ENCODE data around the gene GPR89A. TPM values are rescaled to one million over a fixed set of nuclear protein-coding genes. Genes with fewer than 3 reads are reported as not detected.
"Not testable (repeated sequence)": the region's sequence is repeated elsewhere in the genome, so short reads cannot be mapped to it uniquely, and the experiment has no call there.

Gene GPR89A
- total and polyA plus RNA-seq, 2 of the 8 experiments (the other 6 are each of a cell fraction or from before 2014, with no cell fraction given), result 26.8 to 46.6 TPM

DNA sequence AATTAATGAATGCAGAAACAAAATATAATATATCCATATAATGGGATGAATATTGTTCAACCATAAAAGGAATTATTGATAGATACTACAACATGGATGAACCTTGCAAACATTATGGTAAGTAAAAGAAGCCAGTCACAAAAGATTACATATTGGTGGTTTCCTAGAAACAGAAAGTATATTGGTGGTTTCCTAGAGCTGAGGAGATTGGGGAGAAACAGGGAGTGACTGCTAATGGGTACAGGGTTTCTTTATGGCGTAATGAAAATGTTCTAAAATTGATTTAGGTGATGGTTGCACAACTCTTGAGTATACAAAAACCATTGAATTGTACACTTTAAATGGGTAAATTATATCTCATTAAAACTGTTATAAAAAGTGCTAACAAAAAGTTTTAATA, 14.4 kb downstream of the GPR89A start:
- no CpG with 5 or more reads among the region's 1 CpG for WGBS, 2 experiments (ENCODE audit: extremely low coverage in 1 of 2, insufficient coverage in 1 of 2, insufficient read length in 1 of 2, insufficient replicate concordance in 2 of 2, low coverage in 1 of 2, low lambda C conversion rate in 2 of 2, missing lambda C conversion rate in 1 of 2)
- FAIRE-seq; H3K18ac ChIP-seq (ENCODE audit: extremely low read depth, low read length): not testable (repeated sequence)

DNA sequence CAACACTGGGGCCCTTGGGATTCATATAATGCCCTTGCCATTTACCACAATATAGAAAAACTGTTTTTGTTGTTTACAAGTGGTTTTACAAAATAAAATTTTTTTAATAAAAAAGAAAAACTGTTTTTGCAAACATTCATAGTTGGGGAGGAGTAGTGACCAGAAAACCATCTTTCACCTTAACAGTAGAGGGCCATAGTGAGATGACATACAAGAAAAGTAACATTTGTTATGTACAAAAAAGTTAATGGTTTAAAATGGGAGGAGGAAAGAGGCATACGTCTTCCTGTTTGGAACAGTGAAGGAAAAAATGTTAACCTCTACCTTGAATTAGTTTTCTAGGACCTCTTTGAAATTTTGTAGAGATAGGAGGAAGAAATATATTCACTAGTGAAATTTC, 28.4 kb downstream of the GPR89A start:
- H4K5ac ChIP-seq (ENCODE audit: insufficient read length, low read depth, low read length); H3K36me3 ChIP-seq (ENCODE audit: control insufficient read depth in 2 of 4, insufficient read depth in 4 of 4, low read length in 3 of 4); H4K20me1 ChIP-seq (replicated peaks in 1 of 2; ENCODE audit: control insufficient read depth in 1 of 2, insufficient read depth in 2 of 2, low read length in 2 of 2); DNase-seq (ENCODE audit: low read depth in 1 of 2, low spot score in 2 of 2); H4K8ac ChIP-seq (ENCODE audit: extremely low read depth, insufficient read depth, low read length); H3K4me1 ChIP-seq (replicated peaks in 1 of 4; ENCODE audit: control insufficient read depth in 3 of 4, insufficient read depth in 4 of 4, low read length in 3 of 4); H3K4ac ChIP-seq (replicated peaks; ENCODE audit: insufficient read length, low read depth, low read length); H3K9me3 ChIP-seq (ENCODE audit: insufficient read depth in 2 of 2, low read depth in 1 of 2, low read length in 1 of 2); POLR2A ChIA-PET (ENCODE audit: partially characterized antibody); H3K27ac ChIP-seq (ENCODE audit: low read depth, low read length); H2AK5ac ChIP-seq (ENCODE audit: low read depth, low read length); H2BK120ac ChIP-seq (replicated peaks; ENCODE audit: low read depth, low read length); H3K79me2 ChIP-seq (ENCODE audit: control insufficient read depth in 1 of 2, insufficient read depth in 2 of 2, low read length in 2 of 2); H3K23me2 ChIP-seq (ENCODE audit: low read depth, low read length); H3K79me1 ChIP-seq (ENCODE audit: low read depth, low read length); H2AFZ ChIP-seq (ENCODE audit: low read length); H3K4me3 ChIP-seq (ENCODE audit: extremely low read depth in 1 of 4, insufficient read depth in 2 of 4, low read depth in 3 of 4, low read length in 4 of 4); CTCF ChIA-PET (ENCODE audit: partially characterized antibody); H2BK15ac ChIP-seq (ENCODE audit: low read length); H4K91ac ChIP-seq (replicated peaks; ENCODE audit: insufficient read length, low read length); H3K9ac ChIP-seq (replicated peaks in 1 of 4; ENCODE audit: extremely low read depth in 1 of 4, low read depth in 3 of 4, low read length in 3 of 4); H2BK12ac ChIP-seq (ENCODE audit: low read depth, low read length); H3K18ac ChIP-seq (ENCODE audit: extremely low read depth, low read length); H3K23ac ChIP-seq (ENCODE audit: insufficient read length); H2BK20ac ChIP-seq (ENCODE audit: low read length); H3K27me3 ChIP-seq (replicated peaks in 1 of 4; ENCODE audit: control insufficient read depth in 3 of 4, extremely low read depth in 1 of 4, insufficient read depth in 3 of 4, low read length in 3 of 4); H3K56ac ChIP-seq (replicated peaks; ENCODE audit: insufficient read length, low read depth, low read length); H3K4me2 ChIP-seq (ENCODE audit: insufficient read depth in 1 of 2, low read depth in 2 of 2, low read length in 2 of 2); H3K14ac ChIP-seq (ENCODE audit: insufficient read length); H2BK5ac ChIP-seq (ENCODE audit: low read depth, low read length); FAIRE-seq: not testable (repeated sequence)
- WGBS, 2 experiments (ENCODE audit: extremely low coverage in 1 of 2, insufficient coverage in 1 of 2, insufficient read length in 1 of 2, insufficient replicate concordance in 2 of 2, low coverage in 1 of 2, low lambda C conversion rate in 2 of 2, missing lambda C conversion rate in 1 of 2), result 78% methylated on average over 1 of the region's 1 CpG; no CpG with 5 or more reads in 1 of the 2 experiments

More for the DNA sequence above, 14.4 kb downstream of the GPR89A start:
- H2BK5ac ChIP-seq (ENCODE audit: low read depth, low read length); H4K8ac ChIP-seq (ENCODE audit: extremely low read depth, insufficient read depth, low read length); H3K14ac ChIP-seq (ENCODE audit: insufficient read length); H3K4me1 ChIP-seq (replicated peaks in 1 of 4; ENCODE audit: control insufficient read depth in 3 of 4, insufficient read depth in 4 of 4, low read length in 3 of 4); H2AFZ ChIP-seq (ENCODE audit: low read length); H4K91ac ChIP-seq (replicated peaks; ENCODE audit: insufficient read length, low read length); H2BK15ac ChIP-seq (ENCODE audit: low read length); H3K4ac ChIP-seq (replicated peaks; ENCODE audit: insufficient read length, low read depth, low read length); H3K4me3 ChIP-seq (ENCODE audit: extremely low read depth in 1 of 4, insufficient read depth in 2 of 4, low read depth in 3 of 4, low read length in 4 of 4); DNase-seq (ENCODE audit: low read depth in 1 of 2, low spot score in 2 of 2); H2BK20ac ChIP-seq (ENCODE audit: low read length); CTCF ChIA-PET (ENCODE audit: partially characterized antibody); H3K79me2 ChIP-seq (ENCODE audit: control insufficient read depth in 1 of 2, insufficient read depth in 2 of 2, low read length in 2 of 2); H4K20me1 ChIP-seq (replicated peaks in 1 of 2; ENCODE audit: control insufficient read depth in 1 of 2, insufficient read depth in 2 of 2, low read length in 2 of 2); H3K36me3 ChIP-seq (ENCODE audit: control insufficient read depth in 2 of 4, insufficient read depth in 4 of 4, low read length in 3 of 4); H3K23ac ChIP-seq (ENCODE audit: insufficient read length); H3K23me2 ChIP-seq (ENCODE audit: low read depth, low read length); H3K79me1 ChIP-seq (ENCODE audit: low read depth, low read length); H3K27ac ChIP-seq (ENCODE audit: low read depth, low read length); H4K5ac ChIP-seq (ENCODE audit: insufficient read length, low read depth, low read length); H3K27me3 ChIP-seq (replicated peaks in 1 of 4; ENCODE audit: control insufficient read depth in 3 of 4, extremely low read depth in 1 of 4, insufficient read depth in 3 of 4, low read length in 3 of 4); H3K9ac ChIP-seq (replicated peaks in 1 of 4; ENCODE audit: extremely low read depth in 1 of 4, low read depth in 3 of 4, low read length in 3 of 4); H3K56ac ChIP-seq (replicated peaks; ENCODE audit: insufficient read length, low read depth, low read length); H3K4me2 ChIP-seq (ENCODE audit: insufficient read depth in 1 of 2, low read depth in 2 of 2, low read length in 2 of 2); H2AK5ac ChIP-seq (ENCODE audit: low read depth, low read length); POLR2A ChIA-PET (ENCODE audit: partially characterized antibody); H2BK12ac ChIP-seq (ENCODE audit: low read depth, low read length); H3K9me3 ChIP-seq (ENCODE audit: insufficient read depth in 2 of 2, low read depth in 1 of 2, low read length in 1 of 2); H2BK120ac ChIP-seq (replicated peaks; ENCODE audit: low read depth, low read length): not testable (repeated sequence)

All from H1 (cell line).